Adipose tissue (tissue), 3 donors: ENCODE results near the gene LSM7. TPM values are rescaled to one million over a fixed set of nuclear protein-coding genes. Genes with fewer than 3 reads are reported as not detected.

ENCODE experiments used
- H3K27ac ChIP-seq: one replicate; pipeline ENCODE4 v1.5.1; 2013; ENCODE audit warnings: low read depth, low read length
- WGBS, 3 donors: extraction: QIAGEN DNeasy Blood & Tissue Kit; methylation state at CpG; one replicate each; pipeline ENCODE4 v1.1.7; 2013; 5-methylcytosine and 5-hydroxymethylcytosine counted together
- polyA plus RNA-seq, 3 donors: library from polyadenylated mRNA; stranded (reverse); fragments of 200-250 nt; gene quantifications; one replicate each; pipeline ENCODE4 v1.2.3, GENCODE V29; 2013
- donor health status: healthy with polysubstance abuse.
- donor health status: Bipolar disorder and iron deficiency.
- donor health status: healthy.

LSM7 gene
- polyA plus RNA-seq, 3 donors = 97.8 to 222 (median 149) TPM

- no peak overlapping the region for H3K27ac ChIP-seq
- WGBS, 3 donors = 66 to 77% (median 67%) methylated on average over 49 to 74 of the region's 74 CpGs
Observed at GRCh38 chr19:2275588-2276428, 52.6 kb downstream of the LSM7 start.

- no peak overlapping the region for H3K27ac ChIP-seq
- WGBS, 3 donors = 53 to 59% (median 56%) methylated on average over 16 of the region's 16 CpGs
Observed at GRCh38 chr19:2274931-2275535, 53.4 kb downstream of the LSM7 start.

GRCh38 chr19:2274185-2274711 lies 54.1 kb downstream of the LSM7 start:
- no peak overlapping the region for H3K27ac ChIP-seq
- 84 to 91% (median 87%) methylated on average over 9 of the region's 9 CpGs for WGBS, 3 donors

GRCh38 chr19:2273356-2274184 lies 54.8 kb downstream of the LSM7 start:
- 7 to 13% (median 11%) methylated on average over 36 to 45 of the region's 45 CpGs for WGBS, 3 donors
- no peak overlapping the region for H3K27ac ChIP-seq

Other genes starting within 250 kb of the LSM7 start
- gene MOB3A, start 232.3 kb downstream of the LSM7 start, polyA plus RNA-seq = 10 to 100 TPM; 10.1 to 35.7 (median 28.6) TPM
- gene IZUMO4, start 231.7 kb downstream of the LSM7 start, polyA plus RNA-seq = 10 to 100 TPM in 2 of 3 donors, 1 to 10 TPM in 1; 6.5 to 18.7 (median 17.0) TPM
- gene AP3D1, start 177.0 kb downstream of the LSM7 start, polyA plus RNA-seq = 10 to 100 TPM; 68.0 to 70.9 (median 69.8) TPM
- 10 to 100 TPM in 1 of 3 donors, 1 to 10 TPM in 2; 5.8 to 17.4 (median 8.4) TPM for gene DOT1L, start 164.7 kb downstream of the LSM7 start, polyA plus RNA-seq
- 100 to 1,000 TPM in 1 of 3 donors, 10 to 100 TPM in 2; 64.6 to 108 (median 84.1) TPM for gene PLEKHJ1, start 92.3 kb downstream of the LSM7 start, polyA plus RNA-seq
- gene SF3A2, start 91.8 kb downstream of the LSM7 start, polyA plus RNA-seq = 10 to 100 TPM; 31.2 to 36.4 (median 34.2) TPM
- under 1 TPM; 0.45 to 0.67 (median 0.59) TPM for gene AMH, start 79.3 kb downstream of the LSM7 start, polyA plus RNA-seq
- under 1 TPM; 0.56 to 0.74 (median 0.56) TPM for gene JSRP1, start 72.2 kb downstream of the LSM7 start, polyA plus RNA-seq
- gene PEAK3, start 46.4 kb downstream of the LSM7 start, polyA plus RNA-seq = under 1 TPM; 0.10 to 0.48 (median 0.45) TPM
- under 1 TPM in 2 of 3 donors, not detected in 1; 0.05 to 0.19 TPM for gene LINGO3, start 20.4 kb downstream of the LSM7 start, polyA plus RNA-seq
- 10 to 100 TPM; 39.4 to 46.2 (median 45.5) TPM for gene SPPL2B, start 98 bp upstream of the LSM7 start, polyA plus RNA-seq
- gene TMPRSS9, start 31.7 kb upstream of the LSM7 start, polyA plus RNA-seq = under 1 TPM in 2 of 3 donors, not detected in 1; 0.09 to 0.75 TPM
- gene TIMM13, start 99.0 kb upstream of the LSM7 start, polyA plus RNA-seq = 10 to 100 TPM; 69.4 to 96.4 (median 87.4) TPM
- gene LMNB2, start 128.4 kb upstream of the LSM7 start, polyA plus RNA-seq = 10 to 100 TPM in 2 of 3 donors, 1 to 10 TPM in 1; 6.9 to 23.0 (median 17.5) TPM
- gene GADD45B, start 147.5 kb upstream of the LSM7 start, polyA plus RNA-seq = 100 to 1,000 TPM in 2 of 3 donors, 10 to 100 TPM in 1; 97.2 to 938 (median 522) TPM